ENCODE results near the gene PTPRG.

- TF ChIP-seq POLR2A (IDR thresholded peaks at IDR 0.05; ENCODE audit: low read length) (no peak), GATA1 (IDR thresholded peaks at IDR 0.05; ENCODE audit: low read depth, low read length) (no peak)
Measured at GRCh38 chr3:61975199-61975598, 413.8 kb downstream of the PTPRG start.
